ENCODE data around the gene NDE1. TPM values are rescaled to one million over a fixed set of nuclear protein-coding genes. Genes with fewer than 3 reads are reported as not detected.
"Not testable (repeated sequence)": the region's sequence is repeated elsewhere in the genome, so short reads cannot be mapped to it uniquely, and the experiment has no call there.

NDE1 gene
- total RNA-seq, 1 donor from 2014 or later, result 26.8 TPM

GRCh38 chr16:15617901-15618300, 32.1 kb upstream of the NDE1 start:
- no peak for DNase-seq (ENCODE audit: low spot score)
- intact Hi-C loops (cut with DNase I), result no loop called here

GRCh38 chr16:15618392-15618791, 31.7 kb upstream of the NDE1 start:
- DNase-seq (ENCODE audit: low spot score), result no peak
- intact Hi-C loops (cut with DNase I), result no loop called here

GRCh38 chr16:15620611-15621195, 29.3 kb upstream of the NDE1 start:
- intact Hi-C loops (cut with DNase I), result no loop called here
- no peak for DNase-seq (ENCODE audit: low spot score)

- DNase-seq (ENCODE audit: low spot score), result no peak
- intact Hi-C loops (cut with DNase I), result no loop called here
Observed at GRCh38 chr16:15621456-15621855, 28.6 kb upstream of the NDE1 start.

- intact Hi-C loops (cut with DNase I), result no loop called here
- no peak for DNase-seq (ENCODE audit: low spot score)
Observed at GRCh38 chr16:15621889-15622288, 28.2 kb upstream of the NDE1 start.

- DNase-seq (ENCODE audit: low spot score), result no peak
- intact Hi-C loops (cut with DNase I), result no loop called here
Observed at GRCh38 chr16:15631730-15632409, 18.2 kb upstream of the NDE1 start.

- intact Hi-C loops (cut with DNase I), result no loop called here
- DNase-seq (ENCODE audit: low spot score), result no peak
Observed at GRCh38 chr16:15635926-15636325, 14.1 kb upstream of the NDE1 start.

- DNase-seq (ENCODE audit: low spot score), result no peak
- intact Hi-C loops (cut with DNase I), result no loop called here
Observed at GRCh38 chr16:15636392-15636873, 13.6 kb upstream of the NDE1 start.

- intact Hi-C loops (cut with DNase I), result no loop called here
- DNase-seq (ENCODE audit: low spot score), result no peak
Observed at GRCh38 chr16:15639061-15639568, 10.9 kb upstream of the NDE1 start.

- DNase-seq (ENCODE audit: low spot score), result no peak
- intact Hi-C loops (cut with DNase I), result no loop called here
Observed at GRCh38 chr16:15640966-15641365, 9.1 kb upstream of the NDE1 start.

GRCh38 chr16:15641753-15642556, 8.1 kb upstream of the NDE1 start:
- intact Hi-C loops (cut with DNase I), result loop anchor here (2.0 kb wide), 2 partner anchors 31 to 215 kb away; no protein-coding TSS in a partner anchor
- no peak for DNase-seq (ENCODE audit: low spot score)

GRCh38 chr16:15642557-15643047, 7.4 kb upstream of the NDE1 start:
- intact Hi-C loops (cut with DNase I), result loop anchor here (2.0 kb wide), 2 partner anchors 30 to 216 kb away; no protein-coding TSS in a partner anchor

GRCh38 chr16:15643048-15643945, 6.7 kb upstream of the NDE1 start, which contains the start of gene MARF1:
TSS of gene MARF1 (minus strand) at chr16:15643154. CDS start at chr16:15639233, 3,921 bp downstream.
- intact Hi-C loops (cut with DNase I), result loop anchor here (2.0 kb wide), 2 partner anchors 30 to 216 kb away; no protein-coding TSS in a partner anchor
- peak; percentile 99 for DNase-seq (ENCODE audit: low spot score)

More at GRCh38 chr16:15642557-15643047, 7.4 kb upstream of the NDE1 start:
- peak; percentile 84 for DNase-seq (ENCODE audit: low spot score)

- intact Hi-C loops (cut with DNase I), result loop anchor here (2.0 kb wide), 2 partner anchors 29 to 217 kb away; no protein-coding TSS in a partner anchor
Observed at GRCh38 chr16:15643946-15644250, 6.1 kb upstream of the NDE1 start.

GRCh38 chr16:15644267-15644961, 5.6 kb upstream of the NDE1 start:
- DNase-seq (ENCODE audit: low spot score), result no peak
- intact Hi-C loops (cut with DNase I), result no loop called here

More at GRCh38 chr16:15643946-15644250, 6.1 kb upstream of the NDE1 start:
- DNase-seq (ENCODE audit: low spot score), result no peak

- not testable (repeated sequence) for DNase-seq (ENCODE audit: low spot score)
- intact Hi-C loops (cut with DNase I), result loop anchor here (5.0 kb wide), 1 partner anchor 57 kb away; no protein-coding TSS in a partner anchor
Observed at GRCh38 chr16:15644962-15645465, 5.0 kb upstream of the NDE1 start.

- intact Hi-C loops (cut with DNase I), result loop anchor here (5.0 kb wide), 1 partner anchor 56 kb away; no protein-coding TSS in a partner anchor
- not testable (repeated sequence) for DNase-seq (ENCODE audit: low spot score)
Observed at GRCh38 chr16:15646557-15647293, 3.3 kb upstream of the NDE1 start.
